ENCODE data around the gene SEC31A.

Gene SEC31A

DNA sequence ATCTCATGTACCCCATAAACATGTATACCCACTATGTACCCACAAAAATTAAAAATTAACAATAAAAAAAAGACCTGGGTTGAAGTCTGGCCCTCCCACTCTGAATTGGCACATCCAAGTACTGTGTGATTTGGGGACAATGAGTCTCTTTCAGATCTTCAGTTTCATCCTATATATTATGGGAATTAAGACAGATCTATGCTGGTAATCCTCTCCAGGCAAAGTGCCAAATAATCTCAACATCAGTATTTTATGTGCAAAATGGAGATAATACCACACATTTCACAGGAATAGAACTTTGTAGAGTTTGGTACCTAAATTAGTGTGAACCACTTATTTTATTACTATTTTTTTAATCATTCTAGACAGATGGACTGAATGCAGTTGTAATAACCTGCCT, 81.3 kb downstream of the SEC31A start:
- in situ Hi-C loops (cut with HindIII; ENCODE audit: low pct_ligation_motif_present, low pct_unique_long_range_greater_than_20kb, low sequenced_read_pairs): no loop called here
- DNase-seq: no peak

DNA sequence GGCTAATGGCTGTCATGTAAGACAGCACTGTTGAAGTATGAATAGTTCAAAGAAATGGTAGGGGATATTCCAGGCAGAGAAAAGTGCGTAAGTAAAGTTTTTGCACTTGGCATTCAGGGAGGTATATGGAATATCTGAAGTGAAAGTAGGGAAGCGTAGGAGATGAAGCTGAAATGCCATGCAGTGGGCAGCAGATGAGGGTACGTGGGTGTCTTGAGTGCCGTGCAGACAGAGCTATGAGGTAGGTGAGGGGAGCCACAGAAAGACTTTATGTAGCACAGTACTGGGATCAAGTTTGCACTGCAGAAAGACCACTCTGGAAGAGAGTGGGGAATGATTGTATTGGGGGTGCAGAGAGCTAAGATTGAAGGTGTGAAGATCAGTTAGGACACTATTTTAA, 87.2 kb downstream of the SEC31A start:
- no peak for DNase-seq
- in situ Hi-C loops (cut with HindIII; ENCODE audit: low pct_ligation_motif_present, low pct_unique_long_range_greater_than_20kb, low sequenced_read_pairs): no loop called here

DNA sequence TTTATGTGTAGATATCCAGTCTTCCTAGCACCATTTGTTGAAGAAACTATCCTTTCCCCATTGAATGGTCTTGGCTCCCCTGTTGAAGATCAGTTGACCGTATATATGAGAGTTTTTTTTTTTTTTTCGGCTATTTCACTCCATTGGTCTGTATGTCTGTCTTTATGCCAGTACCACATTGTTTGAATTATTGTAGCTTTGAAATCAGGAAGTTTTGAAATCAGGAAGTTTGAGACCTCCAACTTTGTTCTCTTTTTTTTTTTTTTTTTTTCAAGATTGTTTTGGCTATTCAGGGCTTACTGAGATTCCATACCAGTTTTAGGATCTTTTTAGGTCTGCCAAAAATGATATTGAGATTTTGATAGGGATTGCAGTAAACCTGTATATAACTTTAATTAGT, 88.0 kb downstream of the SEC31A start:
- DNase-seq: no peak
- in situ Hi-C loops (cut with HindIII; ENCODE audit: low pct_ligation_motif_present, low pct_unique_long_range_greater_than_20kb, low sequenced_read_pairs): no loop called here

DNA sequence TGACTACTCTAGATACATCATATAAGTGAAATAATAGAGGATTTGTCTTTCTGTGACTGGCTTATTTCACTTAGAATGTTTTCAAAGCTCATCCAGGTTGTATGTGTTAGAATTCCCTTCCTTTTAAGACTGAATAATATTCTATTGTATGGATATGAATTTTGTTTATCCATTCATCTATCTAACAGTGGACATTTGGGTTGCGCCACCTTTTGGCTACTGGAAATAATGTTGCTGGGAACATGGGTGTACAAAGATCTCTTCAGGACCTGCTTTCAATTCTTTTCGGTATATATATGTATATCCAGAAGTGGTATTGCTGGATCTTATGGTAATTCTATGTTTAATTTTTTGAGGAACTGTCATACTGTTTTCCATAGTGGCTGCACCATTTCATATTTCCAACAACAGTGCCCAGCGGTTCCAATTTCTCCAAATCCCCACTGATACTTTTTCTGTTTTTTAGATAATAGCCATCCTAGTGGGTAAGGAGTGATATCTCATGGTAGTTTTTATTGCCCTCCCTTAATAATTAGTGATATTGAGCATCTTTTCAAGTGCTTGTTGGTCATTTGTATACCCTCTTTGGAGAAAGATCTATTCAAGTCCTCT, 88.9 kb downstream of the SEC31A start:
- in situ Hi-C loops (cut with HindIII; ENCODE audit: low pct_ligation_motif_present, low pct_unique_long_range_greater_than_20kb, low sequenced_read_pairs): no loop called here
- DNase-seq: peak; percentile 25

DNA sequence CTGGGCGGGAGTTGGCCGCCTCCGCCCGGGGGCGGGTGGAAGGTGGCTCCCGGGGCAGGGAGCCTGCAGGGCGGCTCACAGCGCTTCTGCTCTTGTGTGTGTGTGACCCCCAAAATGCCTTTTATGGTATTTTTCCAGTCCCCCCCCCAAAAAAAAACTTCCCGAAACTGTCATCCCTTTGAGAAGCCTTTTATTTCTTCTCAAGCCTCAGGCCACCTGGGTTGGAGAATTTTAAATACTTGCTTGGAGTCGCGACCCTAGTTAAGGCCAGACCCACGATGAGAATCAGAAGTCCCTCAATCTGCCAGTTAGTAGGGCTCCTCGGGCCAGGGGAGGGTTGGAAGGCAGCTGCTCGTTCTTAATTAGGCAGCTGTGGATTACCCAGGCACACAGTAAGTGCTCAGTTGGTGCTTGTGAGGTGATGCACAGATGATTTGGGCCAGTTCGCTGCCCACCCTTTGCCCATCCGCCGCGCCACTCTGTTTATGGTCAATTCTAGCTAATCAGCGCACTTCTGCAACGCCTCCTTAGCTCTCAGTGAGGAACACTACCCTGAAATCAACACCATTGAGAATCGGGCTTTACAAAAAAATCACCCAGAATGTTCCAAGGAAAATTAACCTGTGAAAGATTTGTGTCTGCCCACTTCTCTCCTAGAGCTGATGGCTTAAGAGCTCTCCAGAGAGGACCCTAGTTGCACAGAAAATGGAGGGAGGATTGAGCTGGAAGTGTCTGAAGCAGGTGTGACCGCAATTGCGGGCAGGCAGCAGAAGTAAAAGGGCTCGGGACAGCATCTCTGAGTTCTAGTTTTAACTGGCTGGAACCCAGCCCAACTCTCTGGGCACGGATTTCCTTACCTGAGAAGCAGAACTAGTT, 91.7 kb downstream of the SEC31A start:
- in situ Hi-C loops (cut with HindIII; ENCODE audit: low pct_ligation_motif_present, low pct_unique_long_range_greater_than_20kb, low sequenced_read_pairs): no loop called here
- DNase-seq: no peak

DNA sequence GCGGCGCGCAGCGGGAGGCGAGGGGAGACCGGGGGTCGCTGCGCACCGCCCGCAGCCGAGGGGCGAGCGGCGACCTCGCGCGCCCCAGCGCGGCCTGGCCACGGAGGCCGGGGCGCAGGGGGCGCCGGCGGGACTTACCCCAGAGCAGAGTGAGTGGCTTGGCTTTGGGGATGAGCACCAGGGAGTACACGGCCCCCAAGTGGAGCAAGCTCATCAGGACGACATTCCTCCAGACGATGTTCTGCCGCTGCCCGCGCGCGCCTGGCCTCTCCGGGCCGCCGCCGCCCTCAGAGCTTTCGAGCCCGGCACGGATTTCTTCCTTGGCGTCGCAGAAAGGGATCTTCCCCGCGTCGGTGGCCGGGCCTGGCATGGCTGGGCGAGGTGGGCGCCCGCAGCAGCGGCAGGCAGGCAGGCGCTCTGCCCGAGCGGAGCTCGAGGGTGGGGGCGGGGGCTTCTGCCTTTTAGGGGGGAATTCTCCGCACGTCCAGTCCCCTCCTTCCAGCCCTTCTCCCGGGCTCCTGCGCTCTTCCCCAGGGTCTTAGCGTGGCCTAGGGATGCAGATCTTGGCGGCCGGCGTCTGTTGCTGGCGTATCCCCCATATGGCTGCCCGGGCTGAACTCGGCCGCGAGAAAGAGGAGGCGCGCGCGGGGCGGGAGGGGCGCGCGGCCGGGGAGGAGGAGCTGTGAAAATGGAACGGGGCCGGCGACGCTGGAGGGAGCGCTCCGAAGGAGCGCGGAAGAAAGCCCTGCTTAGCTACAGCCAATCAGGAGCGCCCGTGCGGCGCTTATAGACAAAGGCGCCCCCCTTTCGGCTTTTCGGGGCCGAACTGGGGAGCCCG, 92.6 kb downstream of the SEC31A start, which contains the start of gene SCD5:
TSS of gene SCD5 (minus strand) at position 629 of the 838 bp plus-strand sequence. CDS start at position 370, 259 bp downstream.
- in situ Hi-C loops (cut with HindIII; ENCODE audit: low pct_ligation_motif_present, low pct_unique_long_range_greater_than_20kb, low sequenced_read_pairs): no loop called here

DNA sequence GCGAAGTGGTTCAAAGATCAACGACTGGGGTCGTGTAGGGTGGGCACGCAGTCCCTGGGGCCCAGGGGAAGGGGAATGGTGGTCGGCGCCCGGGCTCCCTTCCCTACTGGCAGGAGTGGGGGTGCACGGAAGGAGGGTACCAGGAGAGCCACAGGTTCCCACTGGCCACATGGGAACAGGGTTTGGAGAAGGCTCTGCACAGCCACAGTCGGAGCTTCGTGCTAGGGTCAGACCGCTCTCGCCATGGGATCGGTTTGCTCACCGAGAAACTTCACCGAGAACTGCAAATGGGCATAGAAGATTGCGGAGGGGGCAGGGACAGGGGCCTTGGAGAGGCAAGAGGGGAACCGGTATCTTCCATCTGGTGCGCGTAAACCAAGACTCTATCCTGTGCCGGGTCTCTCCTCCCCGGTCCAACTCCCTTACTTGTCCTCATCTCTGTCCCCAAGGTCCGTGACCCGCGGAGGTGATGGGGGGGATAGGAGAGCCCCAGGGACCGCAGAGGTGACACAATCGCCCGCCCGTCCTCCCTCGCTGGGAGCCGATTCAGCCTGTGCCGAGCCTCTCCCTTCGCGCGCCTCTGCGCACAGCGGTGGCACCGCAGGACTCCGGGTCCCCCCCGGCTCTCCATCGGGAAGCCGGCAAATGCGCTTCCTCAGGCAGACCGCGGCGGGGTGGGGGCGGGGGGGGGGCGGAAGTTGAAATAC, 93.4 kb downstream of the SEC31A start:
- no peak for DNase-seq
- in situ Hi-C loops (cut with HindIII; ENCODE audit: low pct_ligation_motif_present, low pct_unique_long_range_greater_than_20kb, low sequenced_read_pairs): no loop called here

More for the DNA sequence above, 92.6 kb downstream of the SEC31A start, which contains the start of gene SCD5:
- DNase-seq: peak; percentile 71

DNA sequence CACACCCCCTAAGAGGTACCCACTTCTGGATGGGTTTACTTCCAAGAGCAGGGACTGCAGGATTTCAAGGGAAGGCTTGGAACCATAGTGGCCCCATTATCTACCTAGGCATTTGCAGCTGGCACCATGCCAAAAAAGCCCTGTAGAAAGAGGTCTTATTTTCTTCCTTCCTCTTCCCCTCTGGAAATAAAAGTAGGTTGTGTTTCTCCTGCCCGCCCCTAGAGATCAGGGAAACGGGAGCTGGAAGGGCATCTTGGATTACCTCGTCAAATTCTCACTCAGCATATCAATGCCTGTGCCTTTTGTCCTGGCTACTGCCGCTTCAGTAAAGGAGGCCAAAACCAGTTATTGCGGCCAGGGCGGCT, 93.9 kb downstream of the SEC31A start:
- no peak for DNase-seq
- in situ Hi-C loops (cut with HindIII; ENCODE audit: low pct_ligation_motif_present, low pct_unique_long_range_greater_than_20kb, low sequenced_read_pairs): no loop called here

DNA sequence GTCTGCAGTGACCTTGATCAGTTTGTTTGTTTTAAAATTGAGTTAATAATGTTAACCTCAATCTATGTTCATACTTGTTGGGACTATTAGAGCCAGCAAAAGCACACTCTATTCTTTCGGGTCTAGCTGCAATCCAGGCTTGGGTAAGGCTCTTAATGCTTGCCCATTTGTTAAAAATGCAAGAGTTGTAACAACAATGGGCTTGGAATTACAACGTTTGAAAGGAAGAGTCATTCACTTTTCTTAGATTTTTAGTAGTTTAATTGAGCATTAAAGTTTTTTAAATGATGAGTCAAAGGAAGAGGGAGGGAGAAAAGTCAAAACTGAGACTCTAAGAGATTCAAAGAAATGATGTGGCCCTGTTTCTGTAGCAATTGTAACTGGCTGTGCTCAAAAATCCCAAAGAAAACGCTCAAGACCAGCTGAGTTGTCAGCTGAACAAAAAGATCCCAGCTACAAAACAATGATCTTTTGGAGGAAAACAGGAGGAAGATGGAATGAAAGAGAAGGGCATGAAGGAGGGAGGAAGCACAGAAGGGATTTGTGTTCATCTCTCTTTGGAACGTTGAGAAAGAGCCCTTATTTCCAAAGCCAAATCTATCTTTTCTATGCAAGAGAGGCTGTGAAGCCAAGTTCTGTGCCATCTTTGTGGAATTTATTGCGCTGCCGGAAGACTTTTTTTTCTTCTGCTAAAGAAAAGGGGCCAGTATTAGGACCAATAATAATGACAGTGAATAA, 97.9 kb downstream of the SEC31A start:
- in situ Hi-C loops (cut with HindIII; ENCODE audit: low pct_ligation_motif_present, low pct_unique_long_range_greater_than_20kb, low sequenced_read_pairs): no loop called here
- DNase-seq: no peak

DNA sequence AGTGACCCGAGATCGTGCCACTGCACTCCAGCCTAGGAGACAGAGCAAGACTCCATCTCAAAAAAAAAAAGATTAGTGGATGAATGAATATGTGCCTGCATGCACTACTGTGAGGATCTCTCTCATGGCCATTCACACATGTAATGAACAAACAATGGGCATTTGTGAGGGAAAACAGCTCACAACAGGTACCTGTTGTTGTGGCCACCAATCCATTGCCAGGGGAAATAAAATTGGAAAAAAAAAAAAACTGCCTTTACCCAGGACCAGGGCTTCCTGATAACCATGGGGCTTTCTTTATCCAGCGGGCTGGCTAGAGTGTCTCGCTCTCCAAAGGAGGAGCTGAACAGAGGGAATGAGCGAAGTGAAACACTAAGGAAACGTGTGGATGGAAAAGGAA, 99.8 kb downstream of the SEC31A start:
- in situ Hi-C loops (cut with HindIII; ENCODE audit: low pct_ligation_motif_present, low pct_unique_long_range_greater_than_20kb, low sequenced_read_pairs): no loop called here
- no peak for DNase-seq

DNA sequence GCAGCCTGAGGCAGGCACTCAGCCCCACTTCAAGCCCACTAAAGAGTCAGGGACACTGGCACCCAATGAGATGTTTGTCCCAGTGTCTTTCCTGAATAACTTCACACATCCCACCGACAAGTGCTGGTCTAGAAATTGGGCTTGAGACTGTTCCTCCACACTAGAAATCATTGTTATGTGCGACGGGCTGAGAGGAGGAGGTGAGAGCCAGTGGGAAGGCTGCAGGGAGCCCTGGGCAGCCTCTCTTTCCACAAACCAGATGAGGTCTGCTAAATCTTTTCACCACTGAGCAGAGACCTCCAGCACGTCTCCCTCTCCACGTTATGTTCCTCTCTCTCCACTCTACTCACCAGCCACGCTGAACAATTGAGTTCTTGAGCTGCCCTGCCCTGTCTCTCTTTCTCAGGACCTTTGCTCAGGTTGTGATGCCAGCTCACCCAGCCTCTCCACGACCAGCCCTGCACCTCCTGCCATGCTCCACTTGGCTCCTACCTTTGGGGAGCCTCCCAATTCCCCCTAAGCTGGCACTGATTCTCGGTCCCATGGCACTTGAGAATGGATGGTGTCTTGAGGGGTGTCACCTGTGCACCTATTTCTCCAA, 100.8 kb downstream of the SEC31A start:
- DNase-seq: no peak
- in situ Hi-C loops (cut with HindIII; ENCODE audit: low pct_ligation_motif_present, low pct_unique_long_range_greater_than_20kb, low sequenced_read_pairs): no loop called here

DNA sequence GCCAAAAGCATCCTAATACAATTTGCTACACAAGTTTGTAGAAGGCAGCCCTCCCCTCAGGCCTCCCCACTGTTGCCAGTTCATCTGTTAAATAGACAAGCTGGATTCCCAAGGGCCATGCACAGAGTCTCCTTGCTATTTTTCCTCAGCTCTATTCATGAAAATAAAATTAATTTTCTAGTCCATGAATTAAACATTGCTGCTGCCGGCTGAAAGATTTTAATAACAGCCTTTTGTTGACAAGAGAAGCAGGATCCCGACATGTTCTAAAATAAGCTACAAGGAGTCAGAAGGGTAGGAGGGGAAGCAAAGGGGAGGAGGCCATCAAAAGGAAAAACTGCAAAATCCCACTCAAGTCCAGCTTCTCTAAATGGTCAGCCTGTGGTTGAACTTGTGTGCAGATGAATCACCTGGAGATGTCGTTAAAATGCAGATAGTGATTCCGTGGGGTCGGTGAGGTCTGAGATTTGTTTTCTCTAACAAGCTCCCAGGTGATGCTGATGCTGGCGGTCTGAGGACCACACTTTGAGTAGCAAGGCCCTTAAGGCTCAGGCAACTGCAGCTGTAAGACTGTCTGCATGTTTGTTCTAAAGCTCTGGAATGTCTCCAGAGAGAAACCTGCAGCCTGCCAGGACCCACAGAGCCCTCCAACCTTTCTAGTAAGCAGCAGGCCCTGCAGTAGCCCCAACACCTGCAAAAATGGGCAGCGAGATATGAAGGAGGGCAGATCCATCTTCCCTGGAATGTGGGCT, 101.8 kb downstream of the SEC31A start:
- DNase-seq: no peak
- in situ Hi-C loops (cut with HindIII; ENCODE audit: low pct_ligation_motif_present, low pct_unique_long_range_greater_than_20kb, low sequenced_read_pairs): no loop called here

DNA sequence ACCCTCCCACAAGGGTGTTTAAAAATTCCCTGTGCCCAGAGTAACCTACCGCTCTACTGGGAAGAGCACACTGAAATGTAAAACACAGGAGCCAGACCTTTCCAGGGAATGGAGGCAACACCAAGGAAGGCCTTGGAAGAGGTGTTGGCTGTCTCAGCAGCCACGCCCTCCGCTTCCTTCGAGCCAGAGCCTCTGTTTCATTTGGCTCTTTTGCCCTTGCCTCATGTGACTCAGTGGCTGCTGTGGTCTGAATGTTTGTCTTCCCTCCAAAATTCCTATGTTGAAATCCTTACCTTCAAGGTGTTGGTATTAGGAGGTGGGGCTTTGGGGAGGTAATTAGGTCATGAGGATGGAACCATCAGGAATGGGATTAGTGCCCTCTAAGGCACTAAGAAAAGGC, 103.6 kb downstream of the SEC31A start:
- DNase-seq: no peak
- in situ Hi-C loops (cut with HindIII; ENCODE audit: low pct_ligation_motif_present, low pct_unique_long_range_greater_than_20kb, low sequenced_read_pairs): no loop called here

DNA sequence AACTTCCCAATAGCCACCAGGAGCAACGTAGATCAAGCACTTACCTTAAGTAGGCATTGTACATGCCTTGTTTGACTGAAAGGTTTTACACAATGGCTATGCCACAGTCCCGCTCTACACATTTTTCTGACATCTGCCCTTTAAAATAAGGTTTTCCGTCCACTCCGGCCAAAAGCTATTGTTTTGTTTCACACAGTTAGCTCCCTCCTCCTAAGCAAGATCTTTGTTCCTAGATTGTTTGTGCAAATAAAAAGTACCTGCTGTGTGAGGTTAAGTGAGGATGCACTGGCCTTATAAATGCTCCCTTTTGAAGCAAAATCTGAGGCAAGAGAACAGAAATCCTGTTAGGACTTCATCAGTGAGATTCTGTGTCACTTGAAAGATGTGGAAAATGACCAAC, 104.1 kb downstream of the SEC31A start:
- in situ Hi-C loops (cut with HindIII; ENCODE audit: low pct_ligation_motif_present, low pct_unique_long_range_greater_than_20kb, low sequenced_read_pairs): no loop called here
- DNase-seq: no peak

DNA sequence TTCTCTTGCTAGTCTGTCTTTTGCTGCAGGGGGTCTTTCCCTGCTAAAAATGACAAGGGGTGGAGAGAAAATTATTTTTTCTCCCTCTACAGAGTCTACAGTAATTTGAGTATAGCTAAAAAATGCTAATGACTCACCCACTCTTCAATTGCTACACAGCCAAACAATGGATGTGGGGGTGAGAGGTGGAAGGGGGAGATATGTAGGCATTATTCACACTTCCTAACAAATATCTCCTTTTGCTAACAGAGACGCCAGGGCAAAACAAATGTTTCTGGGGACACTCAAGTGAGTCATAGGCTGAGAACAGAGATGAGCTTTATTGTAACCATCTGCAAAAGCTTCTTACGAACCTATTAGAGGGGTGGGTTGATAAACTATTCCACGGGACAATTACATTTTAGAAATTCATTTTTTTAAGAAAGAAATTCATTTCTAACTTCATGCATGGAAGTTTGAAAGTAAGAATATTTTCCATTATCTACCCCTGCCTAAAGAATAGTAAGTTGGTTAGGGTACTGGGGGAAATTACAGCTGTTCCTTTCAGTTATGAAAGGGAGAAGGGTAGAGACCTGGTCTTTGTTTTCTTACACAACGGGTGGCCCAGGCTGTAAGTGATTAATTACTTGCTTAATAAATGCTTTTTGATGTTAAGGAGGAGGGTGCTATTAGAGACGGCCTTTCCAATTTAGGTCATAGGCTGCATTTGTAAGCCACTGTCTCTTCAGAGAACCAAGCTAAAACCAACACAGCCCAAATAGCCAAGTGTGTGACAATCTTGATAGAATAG, 105.1 kb downstream of the SEC31A start:
- in situ Hi-C loops (cut with HindIII; ENCODE audit: low pct_ligation_motif_present, low pct_unique_long_range_greater_than_20kb, low sequenced_read_pairs): no loop called here
- no peak for DNase-seq

All from ACHN (cell line).